HG03135 (cell line): Measurements from ENCODE around the gene PLCB4.
"Not testable (repeated sequence)": the region's sequence is repeated elsewhere in the genome, so short reads cannot be mapped to it uniquely, and the experiment has no call there.

Experiments
- ATAC-seq: cut with Tn5 transposase; IDR thresholded peaks from one replicate; pipeline ENCODE4 v1.9.1; 2021; ENCODE audit warnings: mild to moderate bottlenecking, moderate library complexity; ENCODE audit not compliant: unreplicated experiment

Gene PLCB4

GRCh38 chr20:9068841-9069663, at the start of gene PLCB4:
Gene PLCB4 (plus strand): TSS chr20:9069087. CDS start chr20:9307815, 238,728 bp downstream.
- ATAC-seq = no peak

GRCh38 chr20:9019833-9020232, 49.1 kb upstream of the PLCB4 start:
- no peak for ATAC-seq

DNA sequence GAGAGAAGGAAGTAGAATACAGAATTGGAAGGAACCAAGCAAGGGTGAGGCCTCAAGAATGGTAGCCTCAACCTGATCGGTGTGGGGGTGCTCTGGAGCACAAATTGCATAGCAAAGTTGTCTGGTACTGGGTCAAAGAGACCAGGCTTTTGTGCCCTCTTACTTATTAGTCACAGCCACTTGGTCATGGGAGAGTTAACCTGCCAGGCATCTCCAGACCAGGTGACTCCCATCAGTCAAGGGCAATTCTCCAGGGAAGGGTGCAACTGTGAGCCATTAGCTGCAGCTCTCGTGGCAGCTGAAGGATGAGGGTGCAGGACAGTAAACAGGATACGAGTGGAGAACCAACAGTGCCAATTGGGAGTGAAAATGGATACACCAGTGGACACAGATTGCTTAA, 47.7 kb upstream of the PLCB4 start:
- no peak for ATAC-seq

GRCh38 chr20:9021699-9022098, 47.2 kb upstream of the PLCB4 start:
- ATAC-seq = no peak

DNA sequence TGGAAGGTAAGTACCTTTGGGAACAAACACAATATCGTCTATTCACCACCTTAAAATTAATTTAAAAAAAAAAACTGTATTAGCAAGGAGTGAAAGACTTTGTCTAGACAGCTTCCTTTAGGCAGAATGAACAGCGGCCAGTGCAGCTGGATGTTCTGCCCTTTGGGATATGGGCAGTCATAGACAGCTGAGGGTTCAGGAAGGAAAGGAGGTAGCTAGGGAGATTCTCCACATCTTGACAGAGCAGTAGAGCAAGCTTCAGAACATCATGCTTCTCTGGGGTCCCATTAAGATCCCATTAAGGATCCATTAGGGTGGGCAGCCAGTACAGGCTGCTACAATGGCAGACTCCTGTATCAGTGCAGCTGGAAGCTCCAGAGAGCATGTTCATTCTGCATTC, 46.5 kb upstream of the PLCB4 start:
- ATAC-seq = no peak

DNA sequence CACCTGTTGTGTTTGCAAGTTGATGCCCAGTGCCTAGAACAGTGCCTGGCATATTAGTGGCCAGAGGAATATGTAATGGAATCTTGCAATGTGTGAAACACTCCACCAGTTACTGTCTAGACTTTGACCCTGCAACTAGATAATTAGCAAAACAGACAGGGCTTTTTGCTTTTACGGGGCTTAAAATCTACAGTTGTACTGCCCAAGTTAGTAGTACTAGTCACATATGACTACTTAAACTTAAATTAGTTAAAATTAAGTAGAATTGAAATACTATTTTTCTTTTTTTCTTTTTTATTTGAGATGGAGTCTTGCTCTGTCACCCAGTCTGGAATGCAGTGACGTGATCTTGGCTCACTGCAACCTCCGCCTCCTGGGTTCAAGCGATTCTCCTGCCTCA, 44.3 kb upstream of the PLCB4 start:
- ATAC-seq = no peak

DNA sequence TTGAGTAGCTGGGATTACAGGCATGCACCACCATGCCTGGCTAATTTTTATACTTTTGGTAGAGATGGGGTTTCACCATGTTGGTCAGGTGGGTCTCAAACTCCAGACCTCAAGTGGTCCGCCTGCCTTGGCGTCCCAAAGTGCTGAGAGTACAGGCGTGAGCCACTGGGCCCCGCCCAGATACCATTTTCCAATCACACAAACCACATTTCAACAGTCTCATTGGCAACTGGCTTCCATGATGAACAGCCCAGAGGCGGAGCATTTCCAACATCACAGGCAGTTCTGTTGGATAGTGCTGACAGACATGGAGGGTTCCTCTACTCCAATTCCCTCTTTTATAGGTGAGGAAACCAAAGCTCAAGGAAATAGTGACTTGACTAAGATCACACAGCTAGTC, 43.9 kb upstream of the PLCB4 start:
- ATAC-seq = no peak

- ATAC-seq = no peak
These were observed 43.2 kb upstream of the PLCB4 start for GRCh38 chr20:9025643-9026042.

DNA sequence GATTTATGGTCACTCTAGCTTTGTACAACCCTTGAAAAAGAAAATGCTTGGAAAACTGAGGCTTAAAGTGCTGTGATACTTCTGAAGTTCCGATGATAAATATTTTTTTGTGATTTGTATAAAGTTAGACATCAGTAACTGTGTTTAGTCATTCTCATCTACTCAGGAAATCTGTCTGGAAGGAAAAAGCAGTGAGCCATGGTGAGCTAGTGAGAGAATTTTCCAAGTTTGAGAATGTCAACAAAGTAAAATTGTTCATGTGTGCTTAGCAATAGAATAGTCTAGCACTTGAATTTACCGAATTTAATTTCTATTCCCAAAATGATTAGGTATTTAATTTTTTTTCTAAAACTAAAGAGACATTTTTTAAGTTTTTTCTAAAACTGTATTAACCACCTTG, 41.3 kb upstream of the PLCB4 start:
- no peak for ATAC-seq

- no peak for ATAC-seq
These were observed 40.5 kb upstream of the PLCB4 start for GRCh38 chr20:9028419-9028818.

DNA sequence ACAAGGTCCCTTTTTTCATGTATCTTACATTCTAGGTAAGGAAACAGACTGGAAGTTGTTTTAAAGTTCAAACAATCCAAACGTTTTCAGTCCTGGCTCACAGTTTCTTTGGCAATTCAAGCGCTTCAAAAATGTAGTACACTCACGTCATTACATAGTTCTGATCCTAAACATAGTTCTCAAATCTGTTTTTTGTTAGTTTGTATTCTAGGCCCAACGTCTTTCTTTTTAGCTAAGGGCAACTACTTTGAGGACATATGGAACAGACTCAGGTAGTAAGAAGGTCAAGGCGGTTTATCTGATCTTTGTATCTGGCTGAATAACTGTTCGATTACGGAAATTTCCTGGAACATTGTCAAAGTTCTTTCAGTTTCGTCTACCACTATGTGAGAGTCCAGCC, 36.9 kb upstream of the PLCB4 start:
- ATAC-seq = no peak

- no peak for ATAC-seq
These were observed 36.1 kb upstream of the PLCB4 start for GRCh38 chr20:9032758-9033157.

DNA sequence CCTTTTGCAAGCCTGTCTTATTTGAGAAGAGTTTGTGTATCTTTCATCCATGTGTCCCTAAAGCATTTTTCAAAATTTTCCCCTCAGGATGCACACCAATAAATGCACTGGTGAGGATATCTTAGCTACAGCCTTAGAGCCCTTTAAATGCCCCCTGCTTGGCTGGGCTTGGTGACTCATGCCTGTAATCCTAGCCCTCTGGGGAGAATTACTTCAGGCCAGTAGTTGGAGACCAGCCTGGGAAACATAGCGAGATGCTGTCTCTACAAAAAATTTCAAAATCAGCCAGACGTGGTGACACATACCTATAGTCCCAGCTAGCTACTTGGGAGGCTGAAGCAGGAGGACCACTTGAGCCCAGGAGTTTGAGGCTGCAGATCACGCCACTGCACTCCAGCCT, 33.8 kb upstream of the PLCB4 start:
- ATAC-seq = no peak

- no peak for ATAC-seq
These were observed 32.3 kb upstream of the PLCB4 start for GRCh38 chr20:9036593-9036992.

DNA sequence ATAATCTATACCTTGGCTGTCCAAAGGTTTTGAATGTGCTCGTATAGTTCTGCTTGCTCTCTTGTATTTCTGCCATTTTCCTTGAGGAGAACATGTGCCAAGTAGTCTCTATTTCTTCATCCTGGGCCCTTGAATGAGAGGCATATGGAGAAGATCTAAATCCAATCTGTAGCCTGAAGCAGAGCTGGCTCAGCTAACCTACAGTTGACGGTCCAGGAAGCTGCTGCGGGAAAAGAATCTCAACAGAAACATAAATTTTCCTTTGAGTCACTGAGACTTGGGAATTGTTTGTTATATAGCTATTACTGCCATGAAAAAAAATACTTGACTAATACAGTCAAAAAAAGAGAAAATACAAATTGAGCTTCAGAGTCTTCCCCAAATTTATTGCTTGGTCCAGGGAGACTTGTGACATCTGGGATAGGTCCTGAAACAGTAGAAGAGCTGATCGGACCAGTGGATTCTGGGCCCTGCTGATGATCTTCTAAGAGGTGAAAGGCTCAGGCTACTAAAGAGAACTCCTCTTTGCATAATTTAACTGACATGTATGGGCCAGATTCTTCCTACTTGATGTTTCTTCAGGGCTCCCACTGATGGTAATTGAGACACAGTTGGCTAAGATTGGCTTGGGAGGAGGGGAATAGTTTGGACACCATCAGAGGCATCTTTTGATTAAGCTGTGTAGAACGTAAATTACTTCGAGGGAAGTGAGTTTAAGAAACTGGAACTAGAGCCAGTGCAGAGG, 29.9 kb upstream of the PLCB4 start:
- ATAC-seq = no peak

GRCh38 chr20:9040863-9041524, 27.9 kb upstream of the PLCB4 start:
- no peak for ATAC-seq

DNA sequence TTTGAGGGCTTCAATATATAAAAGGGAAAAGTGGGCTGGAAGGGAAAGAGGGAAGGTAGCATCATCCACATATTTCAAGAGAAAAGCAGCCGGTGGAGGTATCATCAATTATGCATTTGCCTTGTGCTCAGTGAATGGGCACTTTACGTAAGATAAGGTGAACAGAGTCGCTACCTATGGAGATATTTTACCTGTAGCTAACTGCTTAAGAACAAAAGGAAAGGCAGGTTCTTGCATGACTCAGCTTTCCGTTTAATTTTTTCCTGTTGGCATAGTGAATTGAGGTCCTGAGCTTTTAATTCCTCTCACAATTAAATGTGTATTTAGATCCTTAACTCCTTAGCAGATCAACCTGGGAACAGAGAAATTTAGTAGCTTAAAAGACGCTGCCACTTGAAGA, 25.5 kb upstream of the PLCB4 start:
- ATAC-seq = no peak

GRCh38 chr20:9047928-9048327, 21.0 kb upstream of the PLCB4 start:
- not testable (repeated sequence) for ATAC-seq

DNA sequence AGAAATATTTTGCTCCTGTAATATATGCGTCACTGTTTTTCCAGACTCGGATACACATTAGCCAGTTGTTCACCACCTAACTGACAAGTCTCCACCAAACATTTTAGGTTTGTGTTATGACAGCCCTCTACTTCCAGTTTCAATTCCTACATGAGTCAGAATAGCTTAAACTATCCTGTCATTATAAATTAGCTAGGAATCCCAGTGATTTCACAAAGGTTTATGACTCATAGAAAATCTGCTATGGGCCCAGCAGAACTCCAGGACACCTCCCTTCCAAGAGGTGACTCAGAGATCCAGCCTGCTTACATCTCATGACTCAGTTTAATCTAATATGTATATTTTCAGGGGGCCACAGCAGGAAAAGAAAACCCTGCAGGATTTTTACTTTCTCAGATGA, 17.4 kb upstream of the PLCB4 start:
- ATAC-seq = no peak

GRCh38 chr20:9052136-9052535, 16.8 kb upstream of the PLCB4 start:
- ATAC-seq = no peak

- ATAC-seq = no peak
These were observed 15.8 kb upstream of the PLCB4 start for GRCh38 chr20:9053108-9053507.

DNA sequence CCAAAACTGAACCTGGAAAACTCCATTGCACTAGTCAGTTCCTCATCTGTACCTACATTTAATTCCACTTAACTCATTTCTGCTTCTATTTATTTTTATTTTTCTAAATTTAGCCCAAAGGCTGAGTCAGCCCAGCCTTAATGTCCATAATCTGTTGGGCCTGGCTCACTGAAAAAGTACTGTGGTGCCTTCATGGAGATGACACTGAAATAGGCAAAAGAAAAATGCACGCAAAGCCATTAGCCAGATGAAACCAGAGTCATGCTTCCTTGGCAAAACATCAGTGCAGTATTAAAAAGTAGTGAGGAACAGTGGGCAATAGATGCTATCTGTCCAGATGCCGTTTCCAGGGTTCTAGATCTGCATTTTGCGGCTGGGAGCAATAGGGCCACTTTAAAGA, 14.7 kb upstream of the PLCB4 start:
- no peak for ATAC-seq
